HG02885 (cell line): ENCODE data around the gene TKTL1.
"Not testable (repeated sequence)": the region's sequence is repeated elsewhere in the genome, so short reads cannot be mapped to it uniquely, and the experiment has no call there.

ENCODE experiments used
- ATAC-seq: cut with Tn5 transposase; IDR thresholded peaks from one replicate; pipeline ENCODE4 v1.9.1; 2021; ENCODE audit warnings: mild to moderate bottlenecking; ENCODE audit not compliant: unreplicated experiment, poor library complexity

Gene TKTL1

GRCh38 chrX:154295664-154296310, at the start of gene TKTL1:
Gene TKTL1, plus strand, starts transcription at chrX:154295795. Its CDS starts 65 bp downstream, at chrX:154295860.
- ATAC-seq: no peak

- peak; percentile 86 for ATAC-seq
Observed at GRCh38 chrX:154247377-154248045, 48.1 kb upstream of the TKTL1 start.

- ATAC-seq: not testable (repeated sequence)
Observed at GRCh38 chrX:154248076-154248475, 47.5 kb upstream of the TKTL1 start.

- not testable (repeated sequence) for ATAC-seq
Observed at GRCh38 chrX:154257282-154257681, 38.3 kb upstream of the TKTL1 start, which contains the start of gene OPN1MW3. Gene OPN1MW3, plus strand, starts transcription at chrX:154257582. Its CDS starts 38 bp downstream, at chrX:154257620.

DNA sequence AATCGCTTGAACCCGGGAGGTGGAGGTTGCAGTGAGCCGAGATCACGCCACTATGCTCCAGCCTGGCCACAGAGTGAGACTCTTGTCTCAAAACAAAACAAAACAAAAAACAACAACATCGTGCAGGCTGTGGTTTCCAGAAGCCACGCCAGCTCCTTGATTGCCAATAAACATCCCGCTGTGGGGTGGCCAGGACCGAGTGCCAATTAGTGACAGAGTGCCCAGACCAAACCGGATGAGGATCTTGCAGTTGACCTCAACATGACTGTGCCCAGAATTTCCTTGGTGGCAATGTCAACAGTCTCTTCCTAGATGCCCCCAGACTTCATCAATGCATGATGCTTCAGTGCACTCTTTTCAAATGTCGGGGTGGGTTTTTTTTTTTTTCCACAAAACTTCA, 36.9 kb upstream of the TKTL1 start:
- not testable (repeated sequence) for ATAC-seq

DNA sequence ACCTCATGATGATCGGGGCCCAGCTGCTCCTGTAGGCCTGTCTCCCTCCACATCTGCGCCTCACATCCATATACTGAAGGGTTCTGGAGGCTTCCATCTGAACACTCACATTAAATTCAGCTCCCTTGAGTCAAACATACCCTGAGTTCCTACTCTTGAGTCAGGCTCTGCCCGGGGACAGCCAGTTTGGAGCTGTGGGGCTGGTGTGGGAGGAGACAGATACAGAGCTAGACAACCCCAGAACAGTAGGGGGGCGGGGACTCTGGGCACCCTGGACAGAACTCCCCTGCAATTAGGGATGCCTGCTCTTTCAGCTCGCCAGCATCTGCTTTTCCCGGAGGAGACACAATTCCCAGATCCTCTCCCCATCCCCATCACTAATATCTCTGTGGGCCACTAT, 32.5 kb upstream of the TKTL1 start:
- ATAC-seq: not testable (repeated sequence)

DNA sequence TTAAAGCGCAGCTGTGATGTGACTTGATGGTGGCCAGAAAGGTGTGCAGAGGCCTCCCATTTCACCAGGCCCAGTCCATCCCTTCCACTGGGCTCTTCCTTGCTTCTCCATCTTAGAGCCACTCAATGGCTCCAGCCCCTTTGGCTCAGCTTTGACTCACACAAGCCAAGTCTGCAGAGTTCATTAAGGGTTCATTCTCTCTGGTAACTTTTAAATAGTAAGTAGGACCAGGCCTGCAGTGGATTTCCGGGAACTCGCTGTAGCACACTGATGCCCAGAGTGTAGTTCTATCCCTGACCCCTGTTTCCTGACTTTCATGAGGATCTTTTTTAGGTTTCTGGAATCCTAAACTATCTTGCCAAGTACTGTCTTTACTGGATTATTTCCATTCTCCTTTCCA, 26.4 kb upstream of the TKTL1 start:
- ATAC-seq: not testable (repeated sequence)

GRCh38 chrX:154284489-154285338, 10.9 kb upstream of the TKTL1 start:
- ATAC-seq: peak; percentile 73

- not testable (repeated sequence) for ATAC-seq
Observed at GRCh38 chrX:154286406-154286805, 9.2 kb upstream of the TKTL1 start.

- ATAC-seq: no peak
Observed at GRCh38 chrX:154294791-154295574, 612 bp upstream of the TKTL1 start, which contains the start of gene TEX28. Gene TEX28, minus strand, starts transcription at chrX:154295124. Its CDS starts 3,007 bp downstream, at chrX:154292117.

DNA sequence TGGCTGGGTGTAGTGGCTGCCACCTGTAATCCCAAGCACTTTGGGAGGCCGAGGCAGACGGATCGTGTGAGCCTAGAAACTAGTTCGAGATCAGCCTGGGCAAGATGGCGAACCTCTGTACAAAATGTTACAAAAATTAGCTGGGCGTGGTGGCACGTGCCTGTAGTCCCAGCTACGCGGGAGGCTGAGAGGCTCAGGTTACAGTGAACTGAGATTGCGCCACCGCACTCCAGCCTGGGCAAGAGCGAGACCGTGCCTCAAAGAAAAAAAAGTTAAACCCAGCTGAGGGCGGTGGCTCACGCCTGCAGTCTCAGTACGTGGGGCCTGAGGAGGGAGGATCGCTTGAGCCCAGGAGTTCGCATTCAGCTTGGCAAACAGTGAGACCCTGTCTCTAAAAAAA, 1.1 kb downstream of the TKTL1 start:
- ATAC-seq: no peak

DNA sequence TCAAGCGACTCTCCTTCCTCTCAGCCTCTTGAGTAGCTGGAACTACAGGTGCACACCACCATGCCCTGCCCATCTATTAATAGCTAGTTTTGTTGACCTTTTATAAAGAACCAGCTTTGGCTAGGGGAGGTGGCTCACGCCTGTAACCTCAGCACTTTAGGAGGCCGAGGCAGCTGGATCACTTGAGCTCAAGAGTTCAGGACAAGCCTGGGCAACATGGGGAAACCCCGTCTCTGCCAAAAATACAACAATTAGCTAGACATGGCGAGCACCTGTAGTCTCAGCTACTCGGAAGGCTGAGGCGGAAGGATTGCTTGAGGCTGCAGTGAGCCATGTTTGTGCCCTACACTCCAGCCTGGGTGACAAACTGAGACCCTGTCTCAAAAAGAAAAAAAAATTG, 2.7 kb downstream of the TKTL1 start:
- no peak for ATAC-seq

DNA sequence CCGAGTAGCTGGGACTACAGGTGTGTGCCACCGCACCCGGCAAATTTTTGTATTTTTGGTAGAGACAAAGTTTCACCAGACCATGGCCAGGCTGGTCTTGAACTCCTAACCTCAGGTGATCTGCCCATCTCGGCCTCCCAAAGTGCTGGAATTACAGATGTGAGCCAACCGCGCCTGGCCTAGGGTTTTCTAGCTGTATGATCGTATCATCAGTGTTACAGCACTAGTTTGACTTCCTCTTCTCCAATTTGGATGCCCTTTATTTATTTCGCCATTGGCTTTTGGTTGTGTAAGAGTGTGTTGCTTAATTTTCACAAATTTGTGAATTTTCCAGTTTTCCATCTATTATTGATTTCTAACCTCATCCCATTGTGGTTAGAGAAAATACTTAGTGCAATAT, 5.2 kb downstream of the TKTL1 start:
- no peak for ATAC-seq

- ATAC-seq: not testable (repeated sequence)
Observed at GRCh38 chrX:154302998-154303397, 7.4 kb downstream of the TKTL1 start.

- ATAC-seq: no peak
Observed at GRCh38 chrX:154303476-154303875, 7.9 kb downstream of the TKTL1 start.

DNA sequence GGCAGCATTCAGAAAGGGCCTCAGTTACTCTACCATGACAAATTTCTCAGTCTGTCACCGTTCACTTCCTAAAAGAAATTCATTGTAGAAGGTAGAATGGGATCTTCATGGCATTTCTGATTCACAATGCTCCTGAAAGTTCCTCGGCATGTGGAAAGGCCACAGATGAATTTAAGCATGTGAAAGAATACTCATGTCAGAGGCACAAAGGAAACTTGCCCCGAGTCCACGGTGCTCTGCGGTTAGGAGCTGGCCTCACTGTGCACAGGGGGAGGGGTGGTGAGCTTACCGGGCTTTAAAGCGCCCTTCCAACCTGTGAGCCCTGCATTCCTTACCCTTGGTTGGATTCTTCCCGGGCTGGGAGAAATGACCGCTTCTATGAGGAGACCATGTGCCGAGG, 9.3 kb downstream of the TKTL1 start:
- ATAC-seq: no peak

GRCh38 chrX:154305541-154306205, 10.1 kb downstream of the TKTL1 start:
- ATAC-seq: no peak

DNA sequence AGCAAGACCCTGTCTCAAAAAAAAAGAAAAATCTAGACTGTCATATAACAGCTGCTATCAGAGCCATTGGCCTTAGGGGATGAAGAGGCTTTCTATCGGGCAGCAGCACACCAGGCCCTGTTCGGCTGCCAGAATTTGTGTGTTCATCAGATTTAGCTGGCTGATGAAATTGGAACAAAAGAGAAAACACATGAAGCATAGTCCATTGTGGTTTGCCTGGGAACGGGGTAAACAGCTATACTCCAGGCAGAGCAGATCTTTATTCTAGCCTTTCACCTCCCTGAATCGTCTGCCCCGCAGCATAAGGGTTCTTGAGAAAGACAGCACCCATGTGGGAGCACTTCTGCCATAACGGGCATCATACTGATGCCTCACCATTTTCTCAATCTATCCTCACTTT, 11.6 kb downstream of the TKTL1 start:
- ATAC-seq: no peak

DNA sequence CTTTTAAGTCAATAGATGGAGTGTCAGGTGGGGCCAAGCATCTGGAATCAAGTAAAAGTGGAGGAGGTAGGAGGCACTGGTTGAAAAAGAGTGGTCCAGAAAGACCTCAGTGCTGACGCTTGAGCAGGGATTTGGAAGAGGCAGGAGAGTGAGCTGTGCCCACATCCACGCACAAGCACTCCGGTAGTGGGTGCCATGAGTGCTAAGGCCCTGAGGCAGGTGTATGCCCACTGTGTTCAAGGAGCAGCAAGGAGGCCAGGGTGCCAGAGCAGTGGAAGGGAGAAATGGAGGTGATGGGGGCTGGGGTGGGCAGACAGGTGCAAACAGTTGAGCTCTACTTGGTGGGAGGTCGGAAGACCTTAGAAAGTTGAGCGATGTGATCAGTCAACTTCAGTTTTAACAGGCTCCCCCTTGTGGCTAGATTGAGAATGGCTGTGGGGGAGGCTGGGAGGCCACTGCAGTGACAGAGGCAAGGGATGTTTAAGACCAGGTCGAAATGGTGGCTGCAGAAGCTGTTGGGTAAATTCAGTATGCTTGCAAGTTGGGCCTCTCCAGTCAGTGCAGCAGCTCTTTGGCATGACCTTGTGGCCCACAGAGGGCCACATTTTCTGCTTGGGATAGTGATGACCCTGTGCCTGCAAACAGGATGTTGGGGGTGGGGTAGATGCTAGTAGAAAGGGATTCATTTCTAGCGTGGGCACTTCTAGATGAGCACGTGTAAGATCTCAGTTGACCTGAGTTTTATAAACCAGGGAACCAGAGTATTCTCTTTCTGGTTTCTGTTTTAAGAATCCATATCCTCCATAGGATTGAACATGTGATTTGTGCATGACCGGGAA, 12.7 kb downstream of the TKTL1 start:
- no peak for ATAC-seq
